H7 (cell line): ENCODE results near the gene IGSF21. TPM values are rescaled to one million over a fixed set of nuclear protein-coding genes. Genes with fewer than 3 reads are reported as not detected.

Experiments used
- DNase-seq: peaks from one replicate; pipeline ENCODE4 v3.0.0; 2012
- H3K27me3 ChIP-seq: 2 replicates; pipeline ENCODE4 v1.6.0; 2011; ENCODE audit warnings: mild to moderate bottlenecking, low read length; ENCODE audit not compliant: control insufficient read depth, insufficient read depth
- H3K36me3 ChIP-seq: replicated peaks from 2 replicates; pipeline ENCODE4 v1.5.1; 2011; ENCODE audit warnings: low read length; ENCODE audit not compliant: control insufficient read depth, insufficient read depth
- H3K4me3 ChIP-seq: 2 replicates; pipeline ENCODE4 v1.5.1; 2011; ENCODE audit warnings: low read depth, mild to moderate bottlenecking, control low read depth, low read length, moderate library complexity; ENCODE audit not compliant: insufficient read depth
- total RNA-seq: library from RNA; depleted of rRNA; stranded (reverse); fragments of >200 nt; shearing (Covaris generic); gene quantifications from 2 replicates; pipeline ENCODE4 v1.2.3, GENCODE V29; 2014

IGSF21 gene
- total RNA-seq, 1 experiment from 2014 or later = 32.0 TPM

DNA sequence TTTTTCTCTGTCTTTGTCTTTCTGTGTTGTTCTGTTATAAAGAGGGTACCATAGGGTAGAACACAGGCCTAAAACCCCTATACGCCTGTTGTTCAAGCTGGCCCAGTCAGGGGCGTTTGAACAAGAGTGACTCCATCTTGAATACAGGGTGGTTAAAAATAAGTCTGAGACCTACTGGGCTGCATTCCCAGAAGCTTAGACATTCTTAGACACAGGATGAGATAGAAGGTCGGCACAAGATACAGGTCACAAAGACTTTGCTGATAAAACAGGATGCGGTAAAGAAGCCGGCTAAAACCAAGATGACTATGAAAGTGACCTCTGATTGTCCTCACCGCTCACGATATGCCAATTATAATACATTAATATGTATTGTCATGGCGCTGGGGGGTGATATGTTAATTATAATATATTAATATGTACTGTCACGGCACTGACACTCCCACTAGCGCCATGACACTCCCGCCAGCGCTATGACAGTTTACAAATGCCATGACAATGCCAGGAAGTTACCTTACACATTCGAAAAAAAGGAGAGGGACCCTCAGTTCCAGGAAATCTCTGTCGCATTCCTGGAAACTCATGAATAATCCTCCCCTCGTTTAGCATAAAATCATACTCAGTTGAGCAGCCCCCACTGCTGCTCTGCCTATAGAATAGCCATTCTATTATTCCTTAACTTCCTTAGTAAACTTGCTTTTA is 314.6 kb downstream of the IGSF21 start:
- Histone ChIP-seq H3K36me3 (no peaks in the 10 kb centered on the region), H3K27me3 (no peaks in the 10 kb centered on the region), H3K4me3 (no peak overlapping the region)
- no peak for DNase-seq

DNA sequence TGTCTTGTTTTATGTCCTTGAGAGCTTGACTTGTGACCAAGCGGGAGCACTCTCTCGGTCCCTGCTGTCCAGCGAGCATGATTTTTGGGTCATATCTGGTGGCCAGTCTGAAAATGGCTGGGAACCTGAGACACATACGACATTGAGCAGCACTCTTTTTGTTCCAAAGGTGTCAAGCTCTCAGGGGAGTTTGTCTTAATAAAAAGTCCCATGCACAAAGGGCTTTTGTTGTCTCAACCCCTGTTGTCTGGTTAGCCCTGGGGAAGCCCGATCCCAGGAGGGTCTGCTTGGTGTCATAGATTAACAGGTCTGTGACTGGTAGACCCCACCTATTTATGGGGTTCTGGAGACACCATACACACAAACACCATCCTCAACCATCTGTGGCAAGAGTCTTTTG is 315.4 kb downstream of the IGSF21 start:
- Histone ChIP-seq H3K27me3 (no peaks in the 10 kb centered on the region), H3K36me3 (no peaks in the 10 kb centered on the region), H3K4me3 (no peak overlapping the region)
- DNase-seq = no peak

DNA sequence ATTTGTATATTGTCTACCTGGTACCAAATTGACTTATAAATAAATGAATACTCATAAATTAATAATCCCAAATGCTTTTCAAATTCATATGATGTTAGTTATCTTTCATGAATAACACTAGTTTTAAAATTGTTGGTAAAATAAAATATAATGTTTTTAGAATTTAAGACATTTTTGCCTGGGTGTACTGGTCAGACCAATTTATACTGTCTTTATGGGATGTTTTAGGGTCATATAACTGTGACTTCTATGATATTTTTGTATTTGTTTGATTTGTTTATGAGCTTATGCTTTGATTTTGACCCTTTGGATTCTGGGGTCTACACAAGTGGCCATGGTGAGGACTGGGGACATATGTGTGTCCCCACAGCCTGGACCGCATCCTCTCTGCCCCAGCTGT is 319.0 kb downstream of the IGSF21 start:
- DNase-seq = no peak
- no peak overlapping the region for H3K4me3 ChIP-seq
- H3K36me3 ChIP-seq = no peaks in the 10 kb centered on the region
- H3K27me3 ChIP-seq = no peaks in the 10 kb centered on the region
